Activated CD4-positive, CD25-positive, alpha-beta regulatory T cell treated with anti-CD3 and anti-CD28 coated beads, Interleukin-2, amount 50 U/mL, for 72 hours (primary cell): Measurements from ENCODE around the gene ENKUR.
"Not testable (repeated sequence)": the region's sequence is repeated elsewhere in the genome, so short reads cannot be mapped to it uniquely, and the experiment has no call there.

Experiments used
- DNase-seq: peaks from one replicate; pipeline ENCODE4 v3.0.0; 2021

ENKUR gene

GRCh38 chr10:24969841-24970281 is 46.1 kb downstream of the ENKUR start:
- no peak for DNase-seq

- DNase-seq, result not testable (repeated sequence)
These were observed 47.0 kb downstream of the ENKUR start for GRCh38 chr10:24968951-24969350.

- no peak for DNase-seq
These were observed 47.6 kb downstream of the ENKUR start for GRCh38 chr10:24968349-24968748.

GRCh38 chr10:24966962-24967481 is 48.9 kb downstream of the ENKUR start:
- no peak for DNase-seq

GRCh38 chr10:24965051-24965450 is 50.9 kb downstream of the ENKUR start:
- DNase-seq, result no peak

- DNase-seq, result no peak
These were observed 52.4 kb downstream of the ENKUR start for GRCh38 chr10:24963521-24964041.

- DNase-seq, result no peak
These were observed 53.0 kb downstream of the ENKUR start for GRCh38 chr10:24962995-24963394.

- no peak for DNase-seq
These were observed 54.4 kb downstream of the ENKUR start for GRCh38 chr10:24961582-24961981.

- DNase-seq, result no peak
These were observed 56.6 kb downstream of the ENKUR start for GRCh38 chr10:24959382-24959730.

- no peak for DNase-seq
These were observed 57.1 kb downstream of the ENKUR start for GRCh38 chr10:24958721-24959381.

GRCh38 chr10:24958091-24958720 is 57.8 kb downstream of the ENKUR start:
- no peak for DNase-seq

- DNase-seq, result not testable (repeated sequence)
These were observed 58.3 kb downstream of the ENKUR start for GRCh38 chr10:24957624-24958051.

GRCh38 chr10:24953675-24954074 is 62.3 kb downstream of the ENKUR start:
- no peak for DNase-seq

- DNase-seq, result peak; percentile 47
These were observed 63.0 kb downstream of the ENKUR start for GRCh38 chr10:24952707-24953645.

GRCh38 chr10:24952143-24952706 is 63.7 kb downstream of the ENKUR start, which contains the start of gene PRTFDC1:
TSS of gene PRTFDC1 (minus strand) at chr10:24952606. CDS start at chr10:24952575, 31 bp downstream.
- DNase-seq, result no peak

- DNase-seq, result no peak
These were observed 64.5 kb downstream of the ENKUR start for GRCh38 chr10:24951201-24952142.

- no peak for DNase-seq
These were observed 65.5 kb downstream of the ENKUR start for GRCh38 chr10:24950439-24950838.

GRCh38 chr10:24949616-24950015 is 66.3 kb downstream of the ENKUR start:
- no peak for DNase-seq

- no peak for DNase-seq
These were observed 68.5 kb downstream of the ENKUR start for GRCh38 chr10:24947304-24948097.

- no peak for DNase-seq
These were observed 71.3 kb downstream of the ENKUR start for GRCh38 chr10:24944512-24945255.
